GM19395 (cell line): ENCODE results near the gene PES1.
"Not testable (repeated sequence)": the region's sequence is repeated elsewhere in the genome, so short reads cannot be mapped to it uniquely, and the experiment has no call there.

Experiments used
- ATAC-seq: cut with Tn5 transposase; IDR thresholded peaks from one replicate; pipeline ENCODE4 v1.9.1; 2021; ENCODE audit warnings: mild to moderate bottlenecking, moderate library complexity; ENCODE audit not compliant: unreplicated experiment

The PES1 gene

DNA sequence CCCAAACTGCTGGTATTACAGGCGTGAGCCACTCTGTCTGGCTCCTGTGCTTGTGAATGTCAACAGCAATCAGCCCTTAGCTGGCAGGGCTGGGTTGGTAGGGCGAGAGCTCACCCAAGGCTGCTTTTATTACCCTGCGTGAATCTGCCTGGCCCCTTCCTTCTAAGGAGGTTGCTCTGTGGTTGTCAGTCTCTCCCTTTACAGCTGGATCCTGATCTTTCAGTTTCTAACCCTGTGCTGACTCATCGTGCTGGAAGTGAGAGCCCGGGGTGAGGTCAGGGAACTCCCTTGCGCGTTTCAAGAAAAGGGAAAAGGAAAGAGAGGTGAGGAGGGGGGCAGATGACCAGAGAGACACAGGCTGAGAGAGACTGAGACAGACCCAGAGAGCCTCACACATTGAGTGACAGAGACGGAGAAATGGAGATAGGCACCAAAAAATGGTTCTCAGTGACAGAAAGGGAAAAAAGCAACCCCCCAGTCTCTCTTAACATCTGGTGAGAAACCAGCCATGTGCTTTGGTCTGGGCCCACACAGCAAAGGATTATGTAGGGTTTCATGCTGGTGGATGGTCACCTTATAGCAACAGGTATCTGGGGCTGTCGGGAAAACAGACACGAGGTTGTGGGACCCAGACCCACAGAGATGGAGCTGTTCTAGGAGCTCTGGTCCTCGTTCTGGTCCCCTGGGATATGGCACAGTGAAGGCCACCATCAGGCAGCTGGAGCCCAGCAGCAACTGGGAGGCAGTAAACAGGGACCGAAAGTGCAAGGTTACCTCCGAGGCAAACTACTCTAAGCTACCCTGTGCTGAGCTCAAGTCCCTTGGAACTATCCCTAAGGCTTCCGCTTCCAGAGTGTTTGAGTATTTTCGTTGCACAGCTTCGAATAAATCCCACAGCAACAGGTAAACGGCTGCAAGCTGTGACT lies 17.8 kb upstream of the PES1 start:
- peak; percentile 59 for ATAC-seq

DNA sequence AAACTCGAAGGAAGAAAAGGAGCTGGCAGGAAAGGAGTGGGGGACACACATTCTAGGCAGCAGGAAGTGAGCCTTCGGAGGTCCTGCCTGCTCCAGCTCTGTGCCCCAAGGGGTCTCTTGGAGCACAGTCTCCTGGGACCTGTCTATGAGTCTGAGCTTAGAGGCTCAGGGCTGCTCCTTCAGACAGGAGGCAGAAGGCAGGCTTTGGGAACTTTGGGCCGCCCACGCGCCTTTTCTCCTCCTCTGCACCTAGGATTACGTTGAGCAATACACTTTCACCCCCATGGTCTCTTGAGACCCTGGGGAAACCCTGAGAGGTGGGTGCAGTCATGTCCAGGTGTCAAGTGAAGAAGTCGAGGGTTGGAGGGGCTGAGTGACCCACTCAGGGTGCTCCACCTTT lies 16.2 kb upstream of the PES1 start:
- no peak for ATAC-seq

DNA sequence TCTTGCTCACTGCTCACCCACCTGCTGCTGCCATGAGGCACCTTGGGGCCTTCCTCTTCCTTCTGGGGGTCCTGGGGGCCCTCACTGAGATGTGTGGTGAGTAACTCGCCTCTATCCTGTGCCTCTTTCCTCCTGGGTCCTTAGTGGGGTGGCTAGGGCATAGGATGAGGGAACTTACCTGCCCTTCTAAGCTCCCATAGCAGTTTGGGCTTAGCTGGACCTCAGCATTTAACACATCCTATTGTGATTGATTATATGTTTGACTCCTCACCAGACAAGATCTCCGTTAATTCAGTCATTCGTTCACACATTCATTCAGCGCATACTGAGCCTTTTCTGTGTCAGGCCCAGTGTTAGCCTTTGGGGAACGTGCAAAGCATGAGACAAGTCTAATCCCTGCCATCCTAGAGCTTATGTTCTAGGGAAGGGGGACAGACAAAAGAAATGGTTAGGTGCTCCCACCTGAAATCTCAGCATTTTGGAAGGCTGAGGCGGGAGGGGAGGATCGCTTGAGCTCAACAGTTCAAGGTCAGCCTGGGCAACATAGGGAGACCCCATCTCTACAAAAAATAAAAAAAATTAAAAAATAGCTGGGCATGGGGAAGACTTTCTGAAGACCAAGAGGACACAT lies 15.7 kb upstream of the PES1 start:
- no peak for ATAC-seq

DNA sequence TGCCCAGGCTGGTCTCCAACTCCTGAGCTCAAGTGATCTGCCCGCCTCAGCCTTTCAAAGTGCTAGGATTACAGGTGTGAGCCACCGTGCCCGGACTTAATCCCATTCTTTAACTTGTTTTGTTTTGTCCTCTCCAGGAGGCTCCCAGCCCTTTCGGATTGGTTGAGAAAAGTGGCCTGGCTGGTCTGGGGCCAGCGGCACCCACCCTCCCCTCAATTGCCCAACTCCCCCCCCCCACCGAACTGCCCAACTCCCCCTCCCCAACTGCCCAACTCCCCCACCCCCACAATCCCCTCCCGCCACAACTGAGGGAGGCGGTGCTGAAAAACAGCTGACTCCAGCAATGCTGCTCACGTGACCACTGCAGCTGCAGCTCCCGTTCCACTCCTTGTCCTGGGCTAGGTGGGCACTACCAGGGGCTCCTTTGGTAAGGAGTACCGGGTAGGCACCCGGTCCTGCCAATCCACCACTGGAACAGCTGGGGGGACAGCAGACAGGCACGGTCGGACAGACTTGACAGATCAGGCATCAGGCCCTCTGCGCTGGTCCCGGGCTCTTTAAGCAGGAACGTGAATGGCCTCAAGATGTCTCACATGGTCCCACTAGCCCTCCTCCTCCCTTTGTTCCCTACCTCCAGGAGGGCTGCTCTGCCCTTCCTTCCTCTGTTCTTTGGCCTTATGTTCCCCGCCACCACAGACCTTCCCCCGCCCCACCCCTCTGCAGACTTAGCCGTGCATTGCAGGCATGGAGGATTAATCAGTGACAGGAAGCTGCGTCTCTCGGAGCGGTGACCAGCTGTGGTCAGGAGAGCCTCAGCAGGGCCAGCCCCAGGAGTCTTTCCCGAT lies 15.0 kb upstream of the PES1 start, which contains the start of gene TCN2:
TSS of gene TCN2 (plus strand) at position 720 of the 845 bp plus-strand sequence. CDS start 158 bp downstream, outside the sequence.
- ATAC-seq, result no peak

DNA sequence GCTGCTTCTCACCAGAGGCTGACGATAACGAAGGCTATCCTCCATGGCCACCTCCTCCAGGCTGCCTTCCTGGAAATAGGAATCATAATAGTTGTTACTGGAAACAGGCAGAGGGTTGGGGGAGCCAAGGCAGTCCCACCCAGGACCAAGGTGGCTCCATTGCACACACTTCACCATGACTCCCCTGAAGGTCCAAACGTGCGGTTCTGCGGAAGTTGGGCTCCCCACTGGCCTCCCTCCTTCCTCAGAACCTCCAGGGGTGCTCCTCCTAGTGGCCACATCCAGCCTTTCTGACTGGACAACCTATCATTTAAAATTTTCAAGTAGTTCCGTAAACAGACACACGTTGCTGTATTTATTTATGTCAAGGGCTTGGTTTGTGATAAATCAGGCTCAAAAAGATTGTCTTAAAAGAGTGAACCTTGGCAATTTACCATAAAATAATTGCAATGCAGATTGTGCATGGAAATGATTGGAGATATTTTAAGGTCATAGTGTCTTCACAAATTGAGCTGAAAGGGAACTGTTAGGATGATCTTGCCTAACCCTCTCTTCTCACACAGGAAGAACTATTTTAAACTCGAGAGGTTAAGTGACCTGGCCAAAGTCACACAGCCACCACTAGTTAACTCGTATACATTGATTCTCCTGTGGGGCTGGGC lies 13.9 kb upstream of the PES1 start:
- ATAC-seq, result no peak

DNA sequence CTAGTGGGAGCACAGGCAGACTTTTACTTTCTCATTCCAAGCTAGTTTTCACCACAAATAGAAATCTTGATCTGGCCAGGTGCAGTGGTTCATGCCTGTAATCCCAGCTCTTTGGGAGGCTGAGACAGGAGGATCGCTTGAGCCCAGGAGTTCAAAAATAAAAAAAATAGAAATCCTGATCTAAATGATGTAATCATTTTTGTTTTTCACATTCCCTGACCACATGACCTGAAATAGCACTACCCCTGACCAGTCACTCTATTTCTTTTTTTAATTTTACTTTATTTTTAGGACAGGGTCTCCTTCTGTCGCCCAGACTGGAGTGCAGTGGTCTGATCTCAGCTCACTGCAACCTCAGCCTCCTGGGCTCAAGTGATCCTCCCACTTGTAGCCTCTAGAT lies 13.0 kb upstream of the PES1 start:
- ATAC-seq, result no peak

DNA sequence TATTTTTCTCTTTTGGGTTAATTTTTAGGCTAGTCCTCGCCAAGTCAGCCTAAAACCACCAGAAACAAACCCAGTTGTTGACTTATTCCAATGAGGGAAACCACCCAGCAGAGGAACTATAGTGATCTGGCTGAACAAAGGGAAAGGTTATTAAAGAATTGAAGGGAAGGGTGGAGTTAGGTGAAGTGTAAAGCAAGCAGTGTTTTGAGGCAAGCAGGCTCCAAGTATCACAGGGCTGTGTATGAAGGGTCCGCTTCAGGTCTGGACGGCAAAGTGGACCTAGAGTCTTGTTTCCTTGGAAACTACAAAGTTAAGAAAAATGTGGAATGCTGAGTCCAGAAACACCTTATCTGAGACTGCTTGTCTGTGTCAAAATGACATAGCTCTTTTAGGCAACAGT lies 12.1 kb upstream of the PES1 start:
- no peak for ATAC-seq

DNA sequence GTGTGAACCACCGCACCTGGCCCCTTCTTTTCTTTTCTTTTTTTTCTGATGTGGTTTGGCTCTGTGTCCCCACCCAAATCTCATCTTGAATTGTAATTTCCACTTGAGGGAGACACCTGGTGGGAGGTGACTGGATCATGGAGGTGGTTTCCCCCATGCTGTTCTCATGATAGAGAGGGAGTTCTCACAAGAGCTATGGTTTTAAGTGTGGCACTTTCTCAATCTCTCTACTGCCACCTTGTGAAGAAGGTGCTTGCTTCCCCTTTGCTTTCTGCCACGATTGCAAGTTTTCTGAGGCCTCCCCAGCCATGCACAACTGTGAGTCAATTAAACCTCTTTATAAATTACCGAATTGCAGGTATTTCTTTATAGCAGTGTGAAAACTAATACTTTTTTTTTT lies 10.3 kb upstream of the PES1 start:
- ATAC-seq, result no peak

DNA sequence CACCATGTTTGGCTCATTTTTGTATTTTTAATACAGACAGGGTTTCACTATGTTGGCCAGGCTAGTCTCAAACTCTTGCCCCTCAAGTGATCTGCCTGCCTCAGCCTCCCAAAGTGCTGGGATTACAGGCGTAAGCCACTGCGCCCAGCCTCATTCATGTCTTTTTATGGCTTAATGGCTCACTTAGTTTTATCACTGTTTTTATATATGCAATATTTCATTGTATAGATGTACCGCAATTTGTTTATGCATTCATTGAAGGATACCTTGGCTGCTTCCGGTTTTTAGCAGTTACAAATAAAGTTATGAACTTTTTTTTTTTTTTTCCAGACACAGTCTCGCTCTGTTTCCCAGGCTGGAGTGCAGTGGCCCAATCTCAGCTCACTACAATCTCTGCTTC lies 9.8 kb upstream of the PES1 start:
- no peak for ATAC-seq

DNA sequence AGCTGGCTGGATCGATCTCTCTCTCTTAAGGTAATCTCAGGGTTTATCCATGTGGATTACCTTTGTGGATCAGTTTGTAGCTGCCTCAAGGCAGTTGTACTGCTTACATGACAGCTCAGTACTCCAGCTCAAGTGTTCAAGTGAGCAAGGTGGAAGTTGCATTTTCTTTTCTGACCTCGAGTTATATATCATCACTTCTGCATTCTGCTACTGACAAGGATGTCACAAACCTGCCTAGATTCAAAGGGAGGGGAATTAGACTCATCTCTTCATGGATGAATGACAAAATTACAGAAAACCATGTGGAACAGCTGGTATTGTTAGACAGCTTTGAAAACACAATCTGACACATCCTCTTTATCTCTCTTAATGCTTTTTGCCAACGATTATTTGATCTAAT lies 9.2 kb upstream of the PES1 start:
- ATAC-seq, result no peak

DNA sequence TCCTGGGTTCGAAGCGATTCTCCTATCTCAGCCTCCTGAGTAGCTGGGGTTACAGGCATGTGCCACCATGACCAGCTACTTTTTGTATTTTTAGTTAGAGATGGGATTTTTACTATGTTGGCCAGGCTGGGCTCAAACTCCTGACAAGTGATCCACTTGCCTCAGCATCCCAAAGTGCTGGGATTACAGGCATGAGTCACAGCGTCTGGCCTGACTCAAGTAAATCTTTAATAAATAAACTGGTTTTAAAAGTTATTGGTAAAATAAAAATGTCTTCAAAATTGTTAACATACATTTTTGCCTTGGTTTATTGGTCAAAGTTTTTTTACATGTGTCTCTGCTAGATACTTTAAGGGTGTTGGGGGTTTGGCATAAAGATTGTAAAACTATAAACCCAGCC lies 7.3 kb upstream of the PES1 start:
- no peak for ATAC-seq

DNA sequence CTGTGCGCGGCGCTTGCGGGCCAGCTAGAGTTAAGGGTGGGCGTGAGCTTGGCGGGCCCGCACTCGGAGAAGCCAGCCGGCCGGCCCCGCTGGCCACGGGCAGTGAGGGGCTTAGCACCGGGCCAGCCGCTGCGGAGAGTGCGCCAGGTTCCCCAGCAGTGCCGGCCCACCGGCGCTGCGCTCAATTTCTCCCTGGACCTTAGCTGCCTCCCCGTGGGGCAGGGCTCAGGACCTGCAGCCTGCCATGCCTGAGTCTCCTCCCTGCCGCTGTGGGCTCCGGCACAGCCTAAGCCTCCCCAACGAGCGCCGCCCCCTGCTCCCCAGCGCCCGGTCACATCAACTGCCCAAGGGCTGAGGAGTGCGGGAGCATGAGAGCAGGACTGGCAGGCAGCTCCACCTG lies 5.2 kb upstream of the PES1 start:
- no peak for ATAC-seq

DNA sequence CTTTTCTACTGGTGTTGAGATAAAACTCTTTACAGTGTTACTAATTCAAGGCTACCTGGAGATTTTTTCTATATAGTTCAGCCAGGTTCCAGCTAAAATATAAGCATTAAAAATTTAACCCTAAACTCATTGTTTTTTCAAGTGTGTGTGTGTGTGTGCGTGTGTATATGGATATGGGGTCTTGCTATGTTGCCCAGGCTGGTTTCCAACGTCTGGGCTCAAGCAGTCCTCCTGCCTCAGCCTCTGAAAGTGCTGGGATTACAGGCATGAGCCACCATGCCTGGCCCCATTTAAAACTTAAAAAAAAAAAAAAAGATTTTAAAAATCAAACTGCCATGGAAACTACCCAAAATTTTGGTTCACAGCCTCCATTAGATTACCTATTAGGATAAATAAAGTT lies 4.5 kb upstream of the PES1 start:
- ATAC-seq, result no peak

DNA sequence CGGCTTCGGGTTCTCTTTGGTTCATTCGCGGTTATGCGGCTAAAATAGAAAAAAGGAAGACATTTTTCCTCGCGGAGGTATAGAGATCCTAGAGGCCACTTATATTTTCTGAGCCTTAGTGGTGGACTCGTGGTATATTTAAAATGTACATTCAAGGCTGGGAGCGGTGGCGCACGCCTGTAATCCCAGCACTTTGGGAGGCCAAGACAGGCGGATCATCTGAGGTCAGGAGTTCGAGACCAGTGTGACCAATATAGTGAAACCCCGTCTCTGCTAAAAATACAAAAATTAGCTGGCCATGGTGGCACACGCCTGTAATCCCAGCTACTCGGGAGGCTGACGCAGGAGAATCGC lies 627 bp upstream of the PES1 start:
- ATAC-seq, result not testable (repeated sequence)

DNA sequence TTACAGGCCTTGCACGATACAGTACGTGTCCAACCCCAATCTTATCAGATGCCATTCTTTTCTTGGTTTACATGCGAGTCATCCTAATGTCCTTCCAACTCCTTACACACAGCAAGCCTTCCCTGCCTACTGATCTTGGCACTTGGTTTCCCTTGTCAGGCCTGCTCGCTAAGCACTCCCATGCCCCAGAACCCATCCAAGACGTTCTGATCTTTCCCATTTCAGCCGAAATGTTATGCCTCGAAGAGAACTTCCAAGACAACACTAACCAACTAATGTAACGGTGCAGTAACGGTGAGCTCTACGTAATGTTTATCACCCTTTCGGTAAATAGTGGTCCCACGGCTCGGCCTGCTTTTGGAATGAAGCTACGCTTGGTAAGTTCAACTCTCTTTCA lies 521 bp downstream of the PES1 start:
- ATAC-seq, result no peak

DNA sequence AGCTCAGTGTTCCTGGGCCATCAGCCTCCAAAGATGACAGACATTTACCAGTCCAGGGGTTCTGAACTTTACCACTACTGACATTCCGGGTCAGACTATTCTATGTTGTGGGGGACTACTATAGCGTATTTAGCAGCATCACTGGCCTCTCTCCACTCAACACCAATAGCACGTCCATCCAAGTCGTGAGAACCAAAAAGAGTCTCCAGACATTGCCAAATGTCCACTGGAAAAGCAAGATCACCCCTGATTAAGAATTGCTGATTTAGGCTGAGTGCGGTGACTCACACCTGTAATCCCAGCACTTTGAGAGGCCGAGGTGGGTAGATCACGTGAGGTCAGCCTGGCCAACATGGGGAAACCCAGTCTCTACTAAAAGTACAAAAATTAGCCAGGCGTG lies 5.3 kb downstream of the PES1 start:
- ATAC-seq, result no peak

DNA sequence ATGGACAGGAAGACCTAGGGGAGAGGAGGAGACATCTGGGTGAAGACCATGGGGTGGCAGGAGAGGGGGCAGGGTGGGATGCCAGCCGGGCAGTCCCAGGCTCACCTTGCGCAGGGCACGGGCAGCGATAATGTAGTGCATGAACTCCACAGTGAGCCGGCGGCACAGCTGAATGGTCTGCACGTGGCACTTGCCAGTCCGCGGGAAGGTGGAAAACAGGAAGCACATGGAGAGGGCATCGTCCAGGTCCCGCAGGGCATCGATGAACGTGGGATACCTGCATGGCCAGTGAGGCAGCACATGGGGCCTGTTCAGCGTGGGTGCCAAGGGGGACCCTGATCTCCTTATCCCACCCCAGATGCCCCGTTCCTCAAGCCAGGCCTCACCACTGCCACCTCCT lies 7.3 kb downstream of the PES1 start:
- ATAC-seq, result no peak

DNA sequence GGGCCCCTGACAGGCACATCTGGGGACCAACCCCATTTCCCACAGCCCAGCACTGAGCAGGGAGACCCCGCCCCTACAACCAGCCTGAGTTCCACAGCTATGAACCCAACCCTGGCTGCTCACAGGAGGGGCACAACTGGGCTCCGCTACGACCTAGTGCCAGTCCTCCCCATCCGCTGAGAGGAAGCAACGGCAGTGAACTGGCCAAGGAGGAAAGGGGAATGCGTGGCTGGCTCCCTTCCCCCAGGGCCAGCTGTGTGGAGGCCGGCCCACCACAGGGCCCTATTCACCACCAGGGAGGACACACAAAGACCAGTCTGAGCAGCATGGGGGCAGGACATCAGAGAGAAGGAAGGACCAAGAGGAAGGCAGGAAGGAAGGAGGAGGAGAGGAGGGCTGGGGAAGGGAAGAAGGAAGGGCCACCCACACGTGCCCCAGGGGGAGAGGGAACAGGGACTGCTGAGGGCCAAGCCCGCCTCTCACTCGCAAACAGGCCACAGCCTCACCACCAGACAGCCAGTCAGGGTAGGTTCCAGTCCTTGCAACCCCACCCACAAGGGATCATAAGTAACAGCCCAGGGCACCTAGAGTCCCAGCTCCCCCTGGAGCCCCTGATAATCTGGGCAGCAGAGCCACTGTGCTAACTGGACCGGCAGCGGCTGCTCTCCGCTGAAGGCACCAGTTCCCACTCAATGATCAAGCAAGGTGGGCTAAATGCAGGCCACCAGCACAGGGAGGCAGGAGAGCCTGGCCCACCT lies 8.7 kb downstream of the PES1 start:
- ATAC-seq, result no peak

DNA sequence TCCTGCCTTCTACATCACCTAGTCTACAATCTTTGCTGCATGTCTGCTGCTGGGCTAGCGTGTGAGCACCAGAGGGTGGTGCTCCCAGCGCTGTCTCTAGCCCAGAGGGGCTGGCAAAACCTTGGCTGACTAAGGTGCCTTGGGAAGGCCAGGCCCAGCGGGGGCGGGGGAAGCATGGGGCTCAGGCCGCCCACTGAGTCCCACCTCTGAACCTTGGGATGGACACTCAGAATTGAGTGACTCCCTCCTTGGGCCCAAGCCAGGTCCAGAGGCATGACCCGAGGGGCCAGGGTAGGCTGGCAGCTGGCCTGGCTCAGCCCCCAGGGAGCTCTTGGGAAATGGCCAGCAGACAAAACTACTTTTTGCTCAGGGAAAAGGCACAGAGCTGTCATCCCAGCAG lies 9.7 kb downstream of the PES1 start:
- ATAC-seq, result no peak

DNA sequence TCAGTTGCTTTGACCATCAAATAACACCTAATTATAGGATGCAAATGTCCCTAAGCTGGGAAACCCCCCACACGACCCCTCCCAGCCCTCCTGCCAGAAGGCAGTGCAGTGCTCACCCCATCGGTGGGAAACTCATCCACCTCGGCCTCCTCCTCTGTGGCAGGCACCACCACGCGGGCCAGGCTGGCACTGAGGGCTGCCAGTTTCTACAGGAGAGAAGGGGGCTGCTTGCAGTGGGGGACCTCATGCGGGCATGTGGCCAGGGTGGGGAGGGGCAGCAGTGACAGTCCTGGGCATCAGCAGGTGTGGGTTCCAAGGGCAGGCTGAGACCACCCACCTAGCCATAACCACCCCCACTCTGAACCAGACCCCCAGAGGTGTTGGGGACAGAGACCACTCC lies 10.8 kb downstream of the PES1 start:
- ATAC-seq, result no peak
